Tibial artery (tissue), 4 donors: ENCODE results near the gene AGFG2.
"Not testable (repeated sequence)": the region's sequence is repeated elsewhere in the genome, so short reads cannot be mapped to it uniquely, and the experiment has no call there.

Source experiments
- DNase-seq, 2 donors: peaks; one replicate each; pipeline ENCODE4 v3.0.0-alpha.2; 2019
- H3K27ac ChIP-seq, 2 donors: fragments of 200-600 bp; sonication (generic) in 1 of 2; 1 replicate in 1 of 2; 2 replicates in 1 of 2; pipeline ENCODE4 v1.5.1; 2018 to 2019; ENCODE audit warnings: mild to moderate bottlenecking in 1 of 2
- H3K27me3 ChIP-seq, 2 donors: fragments of 200-600 bp; sonication (generic) in 1 of 2; one replicate each; pipeline versions ENCODE4 v1.5.1 to v1.6.0; 2016 to 2019
- H3K36me3 ChIP-seq, 3 donors: fragments of 200-600 bp; sonication (generic) in 2 of 3; one replicate each; pipeline ENCODE4 v1.5.1; 2016 to 2019; ENCODE audit warnings: mild to moderate bottlenecking in 2 of 3
- H3K4me1 ChIP-seq, 4 donors: fragments of 200-600 bp; sonication (generic) in 2 of 4; 1 replicate in 3 of 4; 2 replicates in 1 of 4; pipeline ENCODE4 v1.5.1; 2016 to 2019
- H3K4me3 ChIP-seq, 2 donors: fragments of 200-600 bp; sonication (generic) in 1 of 2; 1 replicate in 1 of 2; 2 replicates in 1 of 2; pipeline ENCODE4 v1.5.1; 2018 to 2019; ENCODE audit warnings: mild to moderate bottlenecking in 2 of 2
- H3K9me3 ChIP-seq, 3 donors: fragments of 200-600 bp; sonication (generic) in 1 of 3; one replicate each; pipeline ENCODE4 v1.5.1; 2016 to 2019
- intact Hi-C: fragments of 100-400 bp; cut with DNase I; formaldehyde crosslinking; loops from one replicate; pipeline ENCODE4 v1.15.0; 2023; ENCODE audit warnings: low total_unique reads
- TF ChIP-seq, protein P1 (sequence below), 2 experiments: fragments of 200-600 bp in 1 of 2; fragments of 450-650 bp in 1 of 2; IDR thresholded peaks; one replicate each; pipeline ENCODE4 v1.5.1; 2017 to 2019; ENCODE audit warnings: antibody characterized with exemption in 2 of 2, mild to moderate bottlenecking in 1 of 2, moderate library complexity in 1 of 2

Gene AGFG2

GRCh38 chr7:100546926-100547800 is 8.2 kb downstream of the AGFG2 start:
- TF ChIP-seq, protein P1, sequence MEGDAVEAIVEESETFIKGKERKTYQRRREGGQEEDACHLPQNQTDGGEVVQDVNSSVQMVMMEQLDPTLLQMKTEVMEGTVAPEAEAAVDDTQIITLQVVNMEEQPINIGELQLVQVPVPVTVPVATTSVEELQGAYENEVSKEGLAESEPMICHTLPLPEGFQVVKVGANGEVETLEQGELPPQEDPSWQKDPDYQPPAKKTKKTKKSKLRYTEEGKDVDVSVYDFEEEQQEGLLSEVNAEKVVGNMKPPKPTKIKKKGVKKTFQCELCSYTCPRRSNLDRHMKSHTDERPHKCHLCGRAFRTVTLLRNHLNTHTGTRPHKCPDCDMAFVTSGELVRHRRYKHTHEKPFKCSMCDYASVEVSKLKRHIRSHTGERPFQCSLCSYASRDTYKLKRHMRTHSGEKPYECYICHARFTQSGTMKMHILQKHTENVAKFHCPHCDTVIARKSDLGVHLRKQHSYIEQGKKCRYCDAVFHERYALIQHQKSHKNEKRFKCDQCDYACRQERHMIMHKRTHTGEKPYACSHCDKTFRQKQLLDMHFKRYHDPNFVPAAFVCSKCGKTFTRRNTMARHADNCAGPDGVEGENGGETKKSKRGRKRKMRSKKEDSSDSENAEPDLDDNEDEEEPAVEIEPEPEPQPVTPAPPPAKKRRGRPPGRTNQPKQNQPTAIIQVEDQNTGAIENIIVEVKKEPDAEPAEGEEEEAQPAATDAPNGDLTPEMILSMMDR (IDR thresholded peaks at IDR 0.05): no peak
- no peak overlapping the region for H3K4me3 ChIP-seq
- H3K4me1 ChIP-seq: peaks cover 0 to 59% (median 51%) of the 10 kb centered on the region in 4 donors
- H3K27me3 ChIP-seq: no peaks in the 10 kb centered on the region
- no peaks in the 10 kb centered on the region for H3K9me3 ChIP-seq
- intact Hi-C loops: no loop called here
- H3K27ac ChIP-seq: peak overlapping the region; percentile 85 to 92
- DNase-seq: no peak
- H3K36me3 ChIP-seq: peaks cover 8 to 29% (median 15%) of the 10 kb centered on the region in 3 donors

DNA sequence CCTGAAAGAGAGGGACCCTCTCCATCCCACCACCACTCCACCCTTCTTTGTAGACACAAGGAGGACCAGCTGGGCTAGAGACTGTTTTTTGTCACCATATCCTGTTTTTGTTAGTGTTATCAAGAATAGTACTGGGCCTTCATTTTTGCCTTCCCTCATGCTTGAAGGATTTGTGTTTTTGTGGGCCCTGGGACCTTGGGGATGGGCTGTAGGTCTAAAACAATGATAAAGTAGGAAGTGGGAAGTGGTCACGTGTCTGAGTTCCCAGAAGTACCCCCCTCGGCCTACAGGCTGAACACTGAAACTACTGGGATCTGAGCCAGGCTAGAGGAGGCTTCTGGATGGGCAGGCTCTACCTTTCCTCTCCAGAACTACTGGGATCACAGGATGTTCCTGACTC is 8.9 kb downstream of the AGFG2 start:
- TF ChIP-seq, protein P1 (IDR thresholded peaks at IDR 0.05): no peak
- intact Hi-C loops: no loop called here
- H3K27me3 ChIP-seq: no peaks in the 10 kb centered on the region
- no peak overlapping the region for H3K4me3 ChIP-seq
- peak overlapping the region; percentile 85 to 92 for H3K27ac ChIP-seq
- no peaks in the 10 kb centered on the region for H3K9me3 ChIP-seq
- H3K4me1 ChIP-seq: peaks cover 0 to 59% (median 51%) of the 10 kb centered on the region in 4 donors
- H3K36me3 ChIP-seq: peaks cover 15 to 36% (median 22%) of the 10 kb centered on the region in 3 donors
- no peak for DNase-seq

GRCh38 chr7:100548446-100548845 is 9.4 kb downstream of the AGFG2 start:
- intact Hi-C loops, H3K4me3 ChIP-seq, H3K9me3 ChIP-seq, H3K27me3 ChIP-seq, DNase-seq: not testable (repeated sequence)
- Histone ChIP-seq H3K36me3 (peaks cover 20 to 41% (median 28%) of the 10 kb centered on the region in 3 donors), H3K4me1 (peaks cover 0 to 58% (median 51%) of the 10 kb centered on the region in 4 donors), H3K27ac (peak overlapping the region; percentile 85 to 92)

GRCh38 chr7:100552532-100552931 is 13.5 kb downstream of the AGFG2 start:
- Histone ChIP-seq H3K27me3 (no peaks in the 10 kb centered on the region), H3K27ac (no peak overlapping the region), H3K4me1 (peaks cover 0 to 17% (median 13%) of the 10 kb centered on the region in 4 donors), H3K9me3 (no peaks in the 10 kb centered on the region), H3K36me3 (peaks cover 50 to 80% (median 56%) of the 10 kb centered on the region in 3 donors), H3K4me3 (no peak overlapping the region)
- DNase-seq: no peak
- TF ChIP-seq, protein P1 (IDR thresholded peaks at IDR 0.05): no peak
- intact Hi-C loops: no loop called here

- intact Hi-C loops: no loop called here
- Histone ChIP-seq H3K9me3 (no peaks in the 10 kb centered on the region), H3K27me3 (no peaks in the 10 kb centered on the region), H3K36me3 (peaks cover 50 to 85% (median 56%) of the 10 kb centered on the region in 3 donors), H3K4me1 (peaks cover 0 to 12% (median 8%) of the 10 kb centered on the region in 4 donors), H3K4me3 (no peak overlapping the region), H3K27ac (no peak overlapping the region)
- TF ChIP-seq, protein P1 (IDR thresholded peaks at IDR 0.05): no peak
- no peak for DNase-seq
These were observed 14.0 kb downstream of the AGFG2 start for GRCh38 chr7:100553032-100553431.

- H3K9me3 ChIP-seq: no peaks in the 10 kb centered on the region
- peaks cover 45 to 80% (median 47%) of the 10 kb centered on the region in 3 donors for H3K36me3 ChIP-seq
- TF ChIP-seq, protein P1 (IDR thresholded peaks at IDR 0.05): no peak
- H3K4me3 ChIP-seq: no peak overlapping the region
- H3K27me3 ChIP-seq: no peaks in the 10 kb centered on the region
- no peak overlapping the region for H3K27ac ChIP-seq
- intact Hi-C loops: loop anchor here (5.0 kb wide), 1 partner anchor 88 kb away; no protein-coding TSS in a partner anchor
- DNase-seq: no peak
- peaks cover 0 to 3% (median 0%) of the 10 kb centered on the region in 4 donors for H3K4me1 ChIP-seq
These were observed 16.7 kb downstream of the AGFG2 start for GRCh38 chr7:100555701-100556100.
